ENCODE results near the gene ABHD17A.
A peak's percentile ranks its signal among the peaks of the same experiment; 100 is the strongest.

ABHD17A gene

DNA sequence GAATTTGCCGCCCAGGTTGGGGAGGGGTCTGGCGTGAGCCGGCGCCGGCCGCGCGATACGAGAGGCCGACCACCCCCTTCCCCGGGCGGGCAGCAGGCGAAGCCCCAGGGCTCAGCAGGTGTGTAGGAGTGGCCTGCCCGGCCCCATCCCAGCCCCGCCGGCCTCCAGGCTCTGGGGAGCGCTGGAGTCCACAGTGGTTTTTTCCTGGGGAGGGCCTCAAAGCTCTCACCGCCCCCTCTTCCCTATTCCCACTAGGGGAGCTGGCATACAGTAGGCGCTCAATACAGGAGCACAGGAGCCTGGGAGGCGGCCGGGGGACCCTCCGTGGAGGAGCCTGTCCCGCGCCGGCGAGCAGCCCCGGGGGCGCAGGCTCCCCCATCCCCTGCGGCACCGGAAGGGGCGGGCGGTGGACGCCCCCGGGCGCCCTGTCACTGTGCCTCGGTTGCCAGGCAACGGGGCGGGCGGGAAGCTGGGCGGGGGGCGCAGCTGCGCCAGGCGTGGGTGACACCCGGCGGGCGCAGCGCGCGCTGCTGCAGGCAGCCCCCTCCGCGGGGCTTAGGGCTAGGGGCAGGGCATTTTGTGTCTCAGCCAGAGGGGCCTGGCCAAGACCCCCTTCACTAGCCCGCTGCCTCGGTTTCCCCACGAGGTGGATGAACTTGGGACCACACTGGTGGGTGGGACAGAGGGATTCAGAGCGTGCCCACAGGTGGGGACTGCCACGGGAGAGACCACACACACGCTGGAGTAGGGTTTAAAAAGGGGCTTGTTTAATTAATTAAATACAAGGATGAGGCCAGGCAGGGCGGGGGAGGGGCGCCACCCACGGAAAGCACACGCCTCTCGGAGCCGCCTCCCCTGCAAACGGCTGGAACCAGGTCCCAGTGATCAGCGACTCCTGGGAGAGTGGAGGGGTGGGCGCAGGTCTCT lies 33.4 kb downstream of the ABHD17A start:
- no peak for DNase-seq

DNA sequence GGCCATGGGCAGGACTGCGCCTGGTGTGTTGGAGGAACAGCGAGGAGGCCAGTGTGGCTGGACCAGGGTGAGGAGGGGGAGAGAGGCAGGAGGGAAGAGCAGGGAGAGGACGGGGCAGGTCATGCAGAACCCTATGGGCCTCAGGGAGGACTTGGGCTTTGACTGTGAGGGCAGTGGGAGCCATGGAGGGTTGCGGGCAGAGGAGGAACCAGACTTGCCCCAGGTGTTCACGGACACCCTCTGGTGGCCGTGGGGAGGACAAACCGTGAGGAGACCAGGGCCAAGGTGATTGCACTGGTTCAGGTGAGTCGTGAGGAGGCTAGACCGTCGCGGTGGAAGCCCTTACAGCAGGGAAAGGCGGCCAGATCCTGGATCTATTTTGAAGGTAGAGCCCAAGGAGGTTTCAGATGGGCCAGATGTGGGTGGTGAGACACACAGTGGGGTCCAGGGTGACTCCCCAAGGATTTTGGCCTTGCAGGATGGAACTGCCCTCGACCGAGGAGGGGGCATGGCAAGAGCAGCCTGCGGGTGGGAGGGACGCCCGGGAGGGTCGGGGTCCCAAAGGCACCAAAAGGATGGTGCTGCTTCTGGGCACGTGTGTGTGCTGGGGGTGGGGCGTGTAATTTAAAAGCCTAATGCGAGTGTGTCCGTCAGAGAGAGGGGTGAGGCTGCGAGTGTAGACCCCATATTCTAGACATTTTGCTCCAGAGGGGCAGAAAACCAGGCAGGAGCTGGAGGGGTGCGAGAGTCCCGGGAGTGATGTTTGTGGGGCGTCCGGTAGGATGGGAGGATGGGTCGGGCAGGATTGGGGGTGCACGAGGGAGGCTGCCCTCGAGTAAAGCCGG lies 34.3 kb downstream of the ABHD17A start:
- no peak for DNase-seq

DNA sequence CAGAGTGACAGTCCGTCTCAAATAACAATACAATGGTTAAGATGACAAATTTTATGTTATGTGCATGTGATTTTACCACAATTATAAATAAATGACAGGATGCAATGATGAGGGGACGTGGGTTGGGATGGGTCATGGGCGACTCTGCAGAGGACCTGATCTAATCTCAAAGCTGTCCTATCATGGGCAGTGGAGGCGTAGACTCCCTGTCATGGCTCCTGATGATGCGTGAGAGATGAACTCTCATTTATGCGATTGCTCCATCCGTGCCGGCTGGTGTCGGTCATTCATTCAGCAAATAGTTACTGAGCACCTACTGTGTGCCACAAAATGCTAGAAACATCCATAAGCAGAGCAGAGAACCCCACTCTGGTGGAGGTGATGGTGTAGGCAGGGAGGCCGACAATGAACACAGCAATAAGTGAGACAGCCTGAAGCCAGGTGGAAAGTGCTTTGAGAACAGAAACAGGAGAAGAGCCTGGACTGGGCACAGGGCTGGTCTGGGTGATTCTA lies 35.4 kb downstream of the ABHD17A start:
- DNase-seq, result no peak

DNA sequence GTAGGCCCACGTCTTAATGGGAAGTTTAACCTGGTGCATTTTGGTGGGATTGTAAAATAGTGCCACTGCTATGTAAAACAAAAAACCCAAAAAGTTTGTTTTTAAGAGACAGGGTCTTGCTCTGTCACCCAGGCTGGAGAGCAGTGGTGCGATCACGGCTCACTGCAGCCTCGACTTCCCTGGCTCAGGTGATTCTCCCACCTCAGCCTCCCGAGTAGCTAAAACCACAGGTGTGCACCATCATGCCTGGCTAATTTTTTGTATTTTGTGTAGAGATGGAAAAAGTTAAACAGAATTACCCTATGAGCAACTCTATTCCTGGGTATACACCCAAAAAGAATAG lies 36.2 kb downstream of the ABHD17A start:
- DNase-seq, result no peak

DNA sequence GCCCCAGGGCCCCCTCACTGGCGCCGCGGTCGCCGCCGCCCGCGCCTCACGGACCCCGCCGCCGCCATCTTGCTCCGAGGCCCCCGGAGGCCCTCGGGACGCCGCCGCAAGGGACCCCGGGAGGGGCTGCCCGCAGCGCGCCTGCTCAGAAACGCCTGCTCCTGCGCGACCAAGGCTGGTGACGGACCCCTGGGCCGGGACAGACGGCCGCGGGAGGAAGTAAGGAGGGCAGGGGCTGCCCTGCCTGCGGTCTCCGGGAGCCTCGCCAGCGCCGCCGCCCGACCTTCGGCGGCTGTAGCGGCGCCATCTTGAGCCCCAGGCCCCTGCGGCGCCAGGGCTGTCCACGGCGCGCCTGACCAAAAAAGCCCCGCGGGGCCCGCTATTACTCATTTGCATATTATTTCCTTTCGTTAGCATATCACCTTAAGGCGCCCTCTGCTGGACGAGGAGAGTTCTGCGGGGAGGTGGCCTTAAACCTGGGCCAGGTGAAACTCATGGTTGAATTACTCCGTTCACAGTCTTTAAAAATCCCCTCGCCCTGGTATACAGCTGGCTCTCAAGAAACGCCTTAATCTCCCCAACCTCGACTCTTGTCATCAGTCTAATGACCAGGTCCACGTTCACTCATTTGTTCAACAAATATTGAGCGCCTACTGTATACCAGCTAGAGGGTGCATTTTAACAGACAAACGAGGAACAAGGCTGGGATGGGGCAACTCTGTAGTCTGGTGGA lies 36.7 kb downstream of the ABHD17A start, which contains the start of gene REXO1:
REXO1 (minus strand) TSS at position 85 of the 733 bp plus-strand sequence. CDS start 125 bp downstream, outside the sequence.
- peak; percentile 97 for DNase-seq

DNA sequence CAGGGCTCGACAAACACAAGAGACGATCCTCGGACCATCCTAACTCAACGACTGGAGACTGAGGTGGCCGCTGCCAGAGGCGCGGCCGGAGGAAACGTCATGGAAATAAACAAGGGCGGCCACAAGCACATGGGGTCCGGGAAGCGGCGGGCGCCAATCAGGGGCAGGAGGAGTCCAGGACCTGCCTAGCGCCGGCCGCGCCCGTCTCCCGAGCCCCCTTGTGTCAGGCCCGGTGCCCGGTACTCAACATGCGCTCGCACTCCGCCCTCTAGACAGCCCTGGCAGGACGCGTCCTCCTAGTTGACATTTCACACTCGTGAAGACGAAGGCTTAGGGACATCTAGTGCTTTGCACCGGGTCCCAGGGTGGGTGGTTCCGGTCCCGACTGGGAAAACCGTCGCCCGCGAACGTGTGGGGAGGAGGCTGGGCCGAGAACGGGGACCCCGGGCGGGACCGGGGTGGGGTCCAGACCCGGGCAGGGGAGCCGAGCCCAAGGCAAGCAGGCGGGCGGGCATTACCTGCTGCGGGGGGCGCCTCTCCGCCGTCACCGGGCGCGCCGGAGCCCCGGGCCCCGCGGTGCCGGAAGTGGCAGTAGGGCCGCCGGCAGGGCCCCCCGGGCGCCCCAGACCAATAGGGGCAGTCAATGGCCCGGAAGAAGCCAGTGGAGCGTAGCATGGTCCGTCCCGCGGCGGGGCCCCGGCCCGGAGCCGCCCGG lies 37.5 kb downstream of the ABHD17A start:
- DNase-seq, result peak; percentile 49

DNA sequence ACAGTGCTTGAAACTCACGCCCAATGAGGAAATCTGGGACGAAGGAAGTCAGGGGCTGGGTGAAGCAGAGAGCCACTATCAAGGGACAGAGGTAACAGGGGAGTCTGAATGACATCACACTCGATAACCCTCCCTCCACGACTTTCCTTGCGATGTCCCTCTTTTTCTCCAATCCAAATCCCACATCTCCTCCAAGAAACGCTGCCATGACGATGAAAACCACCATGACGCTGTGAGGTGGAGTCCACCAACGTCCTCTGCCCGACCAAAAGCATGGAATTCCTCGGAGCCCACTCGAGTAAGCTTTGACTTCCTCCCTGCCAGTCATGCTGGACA lies 38.0 kb downstream of the ABHD17A start:
- DNase-seq, result no peak

DNA sequence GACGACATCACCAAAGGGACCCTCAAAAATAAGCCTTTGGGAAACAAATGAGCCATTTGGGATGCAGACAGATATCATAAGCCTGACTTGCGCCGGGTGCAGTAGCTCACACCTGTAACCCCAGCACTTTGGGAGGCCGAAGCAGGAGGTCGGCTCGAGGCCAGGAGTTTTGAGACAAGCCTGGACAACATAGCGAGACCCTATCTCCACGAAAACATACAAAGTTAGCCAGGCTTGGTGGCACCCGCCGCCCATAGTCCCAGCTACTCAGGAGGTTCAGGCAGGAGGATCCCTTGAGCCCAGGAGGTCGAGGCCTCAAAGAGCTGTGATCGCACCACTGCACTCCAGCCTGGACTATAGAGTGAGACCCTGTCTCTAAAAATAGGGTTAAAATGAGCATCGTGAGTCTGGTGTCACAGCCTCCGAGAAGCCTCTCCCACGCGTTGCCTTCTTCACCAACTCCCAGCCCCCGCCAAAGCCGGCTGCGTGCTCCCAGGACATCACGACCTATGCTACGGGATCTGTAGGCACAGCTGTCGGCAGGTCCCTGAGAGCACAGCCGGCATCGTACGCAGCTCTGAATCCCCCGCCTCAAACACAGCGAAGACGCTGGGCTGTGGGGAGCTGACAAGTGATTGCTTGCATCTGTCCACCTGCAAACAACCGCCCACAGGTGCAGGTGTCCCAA lies 38.6 kb downstream of the ABHD17A start:
- DNase-seq, result no peak

DNA sequence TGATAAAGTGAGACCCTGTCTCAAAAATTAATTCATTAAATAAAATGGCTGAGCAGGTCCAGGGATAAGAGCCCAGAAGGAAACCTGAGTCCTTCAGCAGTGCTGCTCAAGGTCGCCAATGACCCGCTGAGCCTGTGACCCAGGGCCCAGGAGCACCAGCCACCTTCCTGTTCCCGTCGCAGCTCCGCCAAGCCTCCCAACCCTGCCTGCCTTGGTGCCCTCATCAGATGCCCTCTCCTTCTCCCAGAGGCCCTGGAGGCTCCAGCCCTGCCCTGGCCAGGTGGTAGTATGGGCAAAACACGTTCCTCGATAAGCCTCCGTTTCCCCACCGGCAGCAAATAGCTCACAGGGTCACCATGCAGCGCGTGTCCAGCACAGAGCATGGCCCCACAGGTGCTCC lies 39.7 kb downstream of the ABHD17A start:
- no peak for DNase-seq

DNA sequence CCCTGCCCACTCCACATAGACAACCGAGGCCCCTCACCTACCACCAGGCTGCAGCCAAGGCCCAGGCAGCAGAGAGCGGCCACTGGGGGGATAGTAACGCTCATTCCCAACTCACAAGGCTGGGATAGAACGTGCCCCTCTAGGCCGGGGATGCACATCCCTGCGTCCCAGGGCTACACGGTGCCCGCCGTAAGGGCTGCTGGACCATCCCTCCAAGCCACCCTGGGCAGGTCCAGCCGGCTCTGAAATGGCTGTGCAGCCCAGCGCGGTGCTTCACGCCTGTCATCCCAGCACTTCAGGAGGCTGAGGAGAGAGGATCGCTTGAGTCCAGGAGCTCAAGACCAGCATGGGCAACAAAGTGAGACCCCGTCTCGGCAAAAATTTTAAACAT lies 40.2 kb downstream of the ABHD17A start:
- DNase-seq, result no peak

DNA sequence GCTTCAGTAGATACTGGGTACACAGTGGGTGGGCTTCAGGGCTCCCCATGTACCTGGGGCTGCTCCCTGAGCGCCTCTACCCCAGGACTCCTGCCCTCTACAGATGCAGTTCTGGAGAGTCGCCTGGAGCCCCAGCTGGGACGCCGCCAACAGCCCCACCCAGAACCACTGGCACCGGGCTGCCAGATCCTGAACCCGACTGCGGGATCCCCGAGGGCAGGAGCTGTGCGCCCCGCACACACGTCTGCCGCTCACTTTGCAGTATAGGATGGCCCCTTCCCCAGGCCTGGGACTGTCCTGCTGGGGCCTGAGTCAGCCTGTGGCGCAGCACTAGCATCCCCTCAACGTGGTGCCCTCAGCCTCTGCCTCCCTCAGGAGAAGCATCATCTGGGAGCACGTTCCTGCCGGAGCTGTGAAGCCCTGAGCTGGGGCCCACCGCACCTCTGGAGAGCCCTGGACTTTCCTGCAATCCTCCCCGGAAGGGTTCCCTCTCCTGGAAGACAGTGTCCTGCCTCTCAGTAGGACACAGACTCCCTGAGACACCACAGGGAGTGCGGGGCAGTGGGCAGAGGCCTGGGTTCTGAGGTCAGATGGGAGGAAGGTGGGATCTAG lies 40.7 kb downstream of the ABHD17A start:
- no peak for DNase-seq

DNA sequence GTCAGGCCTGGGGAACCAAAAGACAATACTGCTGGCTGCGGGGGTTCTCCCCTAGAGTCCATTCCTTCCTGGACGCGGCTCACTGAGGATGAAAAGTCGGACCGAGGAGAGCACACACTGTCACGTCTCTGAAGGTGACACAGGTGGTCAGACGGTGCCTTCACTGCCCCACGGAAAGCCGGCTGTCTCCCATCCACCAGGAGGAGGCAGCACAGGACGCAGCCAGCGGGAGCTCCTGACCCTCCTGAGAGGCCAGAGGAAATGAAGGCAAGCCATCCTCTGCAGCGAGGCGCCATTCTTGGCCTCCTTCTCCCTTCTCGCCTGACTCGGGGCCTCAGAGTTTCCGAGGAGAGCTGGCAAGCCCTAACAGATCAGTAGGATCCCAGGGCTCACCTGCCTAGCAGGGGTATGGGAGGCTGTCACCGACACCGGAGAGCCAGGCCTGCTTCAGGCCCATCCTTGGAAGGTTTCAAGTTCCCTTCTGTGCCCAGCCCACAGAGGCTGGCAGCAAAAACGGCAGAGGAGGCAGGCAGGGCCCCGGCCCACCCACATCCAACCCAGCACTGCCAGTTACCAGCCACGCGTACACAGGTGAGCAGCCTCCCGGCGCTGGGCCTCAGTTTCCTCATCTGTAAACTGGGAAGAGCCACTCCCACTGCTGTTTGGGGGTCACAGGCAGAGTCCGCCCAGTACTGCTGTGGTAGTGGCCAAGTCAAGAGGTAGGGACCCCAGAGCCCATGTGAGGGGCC lies 41.5 kb downstream of the ABHD17A start:
- no peak for DNase-seq

DNA sequence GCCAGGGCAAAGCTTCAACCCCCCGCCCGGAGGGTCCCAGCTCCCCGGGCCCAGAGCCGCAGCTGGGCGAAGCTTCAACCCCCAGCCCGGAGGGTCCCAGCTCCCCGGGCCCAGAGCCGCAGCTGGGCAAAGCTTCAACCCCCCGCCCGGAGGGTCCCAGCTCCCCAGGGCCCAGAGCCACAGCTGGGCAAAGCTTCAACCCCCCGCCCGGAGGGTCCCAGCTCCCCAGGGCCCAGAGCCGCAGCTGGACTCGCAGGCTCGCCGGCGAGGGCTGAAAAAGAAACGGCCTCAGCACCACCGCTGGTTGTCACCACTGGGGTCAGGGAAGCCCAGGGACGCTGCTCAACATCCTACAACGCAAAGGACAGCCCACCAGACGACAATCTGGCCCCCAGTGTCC lies 42.2 kb downstream of the ABHD17A start:
- DNase-seq, result no peak

DNA sequence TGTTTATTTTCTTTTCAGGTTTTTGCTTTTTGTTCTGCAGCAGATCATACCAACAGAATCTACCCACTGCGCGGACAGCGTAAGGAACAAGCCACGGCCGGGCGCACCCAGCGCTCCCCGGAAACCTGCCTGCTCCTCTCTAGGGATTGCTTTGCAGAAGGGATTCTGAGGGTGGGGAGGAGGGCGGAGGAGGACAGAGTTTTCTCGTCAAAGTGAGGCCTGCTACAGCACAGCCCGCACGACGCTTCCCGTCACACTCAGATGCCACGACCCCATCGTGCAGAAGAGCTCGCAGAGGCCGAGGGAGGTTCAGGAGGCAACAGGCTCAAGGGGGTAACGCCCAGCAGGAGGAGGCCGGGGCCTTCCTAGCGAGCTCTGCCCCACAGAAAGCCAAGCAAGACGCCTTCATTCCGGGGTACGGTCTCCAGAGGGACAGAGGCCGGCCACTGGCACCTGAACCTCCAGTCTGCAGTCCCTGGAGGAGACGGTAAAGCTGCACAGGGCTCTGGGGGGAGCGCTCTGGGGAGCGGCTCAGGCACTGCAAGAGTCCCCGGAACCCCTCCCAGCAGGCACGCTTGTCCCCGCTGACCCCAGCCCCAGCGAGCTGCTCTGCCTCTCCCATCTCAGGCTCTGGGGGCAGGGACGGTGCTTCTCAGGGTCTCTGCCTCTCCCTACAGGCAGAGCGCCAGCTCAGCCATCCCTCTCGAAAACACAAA lies 43.9 kb downstream of the ABHD17A start:
- no peak for DNase-seq

DNA sequence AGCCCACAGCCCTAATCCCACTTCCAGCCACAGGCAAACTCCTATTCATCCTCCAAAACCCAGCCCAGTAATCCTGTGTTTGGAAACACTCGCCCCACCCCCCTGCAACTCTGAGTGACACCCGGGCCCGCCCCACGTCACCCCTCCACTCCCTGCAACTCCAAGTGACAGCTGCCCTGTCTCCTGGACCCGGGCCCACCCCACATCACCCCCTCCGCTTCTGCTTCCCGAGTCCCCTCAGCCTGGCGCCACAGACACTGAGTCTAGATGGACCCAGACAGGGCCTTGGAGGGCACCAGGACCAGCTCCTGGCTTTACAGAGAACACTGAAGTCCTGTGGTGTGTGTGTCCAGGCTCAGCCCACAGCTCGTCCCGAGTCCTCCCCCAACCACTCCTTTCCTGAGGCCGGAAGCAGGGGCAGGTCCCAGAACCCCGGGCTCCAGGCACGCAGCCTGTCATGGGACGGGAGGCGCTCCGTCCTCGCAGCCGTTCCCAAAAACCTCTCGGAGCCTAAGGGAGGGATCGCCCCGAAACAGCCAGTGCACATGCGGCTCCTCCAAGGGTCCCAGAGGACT lies 44.7 kb downstream of the ABHD17A start:
- DNase-seq, result no peak

DNA sequence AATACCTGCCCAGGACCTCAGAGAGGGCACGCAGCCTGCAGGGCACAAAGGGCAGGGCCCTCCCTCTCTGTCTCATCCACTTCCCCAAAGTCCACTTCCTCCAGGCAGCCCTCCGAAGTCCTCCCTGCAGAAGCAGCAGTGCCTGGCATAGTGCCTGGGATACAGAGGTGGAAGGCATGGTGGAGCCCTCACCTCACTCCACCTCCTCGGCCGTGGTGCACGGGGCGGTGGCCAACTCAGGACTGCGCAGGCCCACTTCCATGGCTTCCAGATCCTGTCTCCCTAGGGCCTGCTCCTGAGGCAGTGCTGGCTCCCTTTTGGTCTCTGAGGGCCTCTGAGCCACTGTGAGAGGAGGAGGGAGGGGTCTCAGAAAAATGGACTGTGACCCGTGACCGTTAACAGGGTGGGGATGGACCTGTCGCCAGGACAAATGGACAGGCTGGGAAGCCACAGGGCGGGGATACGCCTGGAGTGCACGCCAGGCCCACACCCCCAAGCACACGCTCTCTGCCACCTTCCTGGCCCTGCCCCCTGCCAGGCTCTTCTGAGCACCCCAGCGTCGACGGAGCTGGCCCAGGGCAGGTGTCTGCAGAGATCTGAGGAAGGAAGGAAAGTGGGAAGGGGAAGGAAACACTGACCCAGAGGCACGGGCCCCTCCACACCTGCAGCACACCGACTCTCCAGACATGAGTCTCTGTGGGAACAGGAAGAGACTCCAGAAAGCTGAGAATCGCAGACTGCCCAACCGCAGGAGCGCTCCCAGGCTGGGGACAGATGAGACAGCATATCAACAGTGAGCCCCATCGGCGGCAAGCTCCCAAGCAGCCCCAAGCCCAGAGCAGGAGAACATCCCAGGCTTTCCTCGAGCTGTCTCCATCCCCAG lies 45.4 kb downstream of the ABHD17A start:
- no peak for DNase-seq

DNA sequence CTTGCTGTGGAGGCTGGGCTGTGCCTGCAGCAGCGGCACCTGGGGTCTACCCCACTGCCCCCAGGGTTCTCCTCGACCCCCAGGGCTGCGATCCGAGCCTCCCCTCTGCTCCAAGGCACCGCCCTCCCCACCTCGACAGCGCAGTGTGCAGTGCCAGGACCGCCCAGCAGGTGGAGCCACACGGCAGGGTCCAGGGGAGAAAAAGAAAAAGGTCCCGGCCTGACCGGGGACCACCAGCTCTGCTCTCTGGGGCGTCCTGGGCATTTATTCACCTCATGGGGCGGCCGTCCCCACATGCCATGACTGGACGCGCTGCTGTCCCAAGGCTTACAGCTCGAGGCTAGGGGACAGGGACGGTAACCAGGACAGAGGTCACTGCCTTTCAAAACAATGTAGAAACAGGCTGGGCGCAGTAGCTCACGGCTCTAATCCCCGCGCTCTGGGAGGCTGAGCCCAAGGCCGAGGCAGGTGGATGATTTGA lies 47.6 kb downstream of the ABHD17A start:
- peak; percentile 24 for DNase-seq

DNA sequence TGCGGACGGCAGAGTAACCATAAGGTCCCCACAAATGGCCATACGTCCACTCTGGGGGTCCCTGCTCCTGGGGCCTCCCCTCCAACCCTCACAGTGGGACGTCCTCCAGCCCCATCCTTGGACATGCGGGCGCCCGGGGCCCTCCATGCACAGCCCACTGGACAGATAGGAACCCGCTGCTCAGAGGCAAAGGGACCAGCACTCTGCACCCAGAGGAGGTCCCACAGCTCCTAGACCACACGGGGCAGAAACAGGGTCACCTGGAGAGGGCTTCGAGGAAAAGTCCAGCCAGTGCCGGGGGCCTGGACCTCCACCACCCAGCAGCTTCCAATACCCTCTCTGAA lies 48.1 kb downstream of the ABHD17A start:
- no peak for DNase-seq
